NCI-H2081 treated with DMSO at 0.1 percent for 48 hours (cell line): ENCODE results near the gene DDX60.
A peak's percentile ranks its signal among the peaks of the same experiment; 100 is the strongest.
"Not testable (repeated sequence)": the region's sequence is repeated elsewhere in the genome, so short reads cannot be mapped to it uniquely, and the experiment has no call there.

Experiments used
- DNase-seq: peaks from one replicate; lab custom pipeline; 2025; lab: John Stamatoyannopoulos, UW

The DDX60 gene

GRCh38 chr4:168291242-168291641 is 27.3 kb downstream of the DDX60 start:
- DNase-seq = no peak

GRCh38 chr4:168285850-168286249 is 32.7 kb downstream of the DDX60 start:
- not testable (repeated sequence) for DNase-seq

DNA sequence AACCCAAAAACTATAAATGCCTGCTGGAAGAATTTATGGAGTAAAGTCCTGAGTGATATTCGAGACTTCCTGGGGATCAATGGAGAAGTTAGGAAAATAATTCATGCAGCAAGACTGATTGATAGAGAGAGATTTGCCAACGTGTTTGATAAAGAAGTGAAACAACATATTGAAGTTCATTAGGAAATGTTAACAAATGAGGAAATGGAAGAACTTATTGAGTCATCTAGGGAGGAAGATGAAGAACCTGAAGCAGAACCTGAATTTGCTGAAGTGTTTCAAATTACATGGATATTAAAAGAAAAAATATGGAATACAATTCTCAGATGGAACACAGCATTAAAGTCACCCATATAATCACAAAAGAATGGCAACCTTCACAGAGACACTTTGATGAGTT is 39.0 kb downstream of the DDX60 start:
- no peak for DNase-seq

GRCh38 chr4:168275836-168276235 is 42.7 kb downstream of the DDX60 start:
- no peak for DNase-seq

GRCh38 chr4:168274871-168275270 is 43.7 kb downstream of the DDX60 start:
- DNase-seq = no peak

GRCh38 chr4:168273838-168274237 is 44.7 kb downstream of the DDX60 start:
- DNase-seq = no peak

DNA sequence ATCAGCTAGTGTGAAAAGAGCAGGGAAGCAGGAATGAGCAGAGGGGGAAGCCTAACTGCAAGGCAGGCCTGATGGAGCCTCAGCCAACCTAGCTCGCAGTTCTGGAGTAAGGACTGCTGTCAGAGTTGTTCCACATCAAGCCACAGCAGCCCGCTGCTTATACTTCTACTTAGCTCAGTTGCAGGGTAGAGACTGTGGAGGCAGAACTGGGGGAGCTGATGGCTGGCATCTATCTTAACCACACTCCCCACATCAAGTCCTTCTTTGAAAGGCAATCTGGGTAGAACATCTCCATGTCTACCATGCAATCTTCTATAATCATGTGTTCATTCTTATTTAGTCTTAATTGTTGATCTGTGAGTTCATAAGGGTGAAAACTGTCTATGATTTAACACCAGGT is 46.1 kb downstream of the DDX60 start:
- DNase-seq = no peak

- no peak for DNase-seq
Observed at GRCh38 chr4:168269896-168270295, 48.7 kb downstream of the DDX60 start.

GRCh38 chr4:168265327-168265726 is 53.2 kb downstream of the DDX60 start:
- no peak for DNase-seq

DNA sequence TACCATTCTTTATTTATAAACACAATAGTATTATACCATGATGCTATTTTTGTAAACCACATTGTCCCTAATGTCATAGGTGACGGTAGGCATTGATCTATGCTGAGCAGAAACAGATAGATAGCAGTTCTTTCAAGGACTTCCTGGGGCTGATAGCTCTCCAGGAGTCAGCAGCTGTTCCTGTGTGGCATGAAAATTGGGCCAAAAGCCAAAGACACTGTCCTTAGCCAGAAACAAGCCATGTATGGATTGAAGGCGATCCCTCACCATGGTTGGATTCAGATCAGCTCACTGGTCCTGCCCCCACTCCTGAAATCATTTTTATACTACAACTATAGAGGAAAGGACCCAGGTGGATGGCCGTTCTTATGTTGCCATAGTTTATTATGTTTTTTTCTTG is 53.6 kb downstream of the DDX60 start:
- DNase-seq = peak; percentile 47

- no peak for DNase-seq
Observed at GRCh38 chr4:168263039-168263438, 55.5 kb downstream of the DDX60 start.

DNA sequence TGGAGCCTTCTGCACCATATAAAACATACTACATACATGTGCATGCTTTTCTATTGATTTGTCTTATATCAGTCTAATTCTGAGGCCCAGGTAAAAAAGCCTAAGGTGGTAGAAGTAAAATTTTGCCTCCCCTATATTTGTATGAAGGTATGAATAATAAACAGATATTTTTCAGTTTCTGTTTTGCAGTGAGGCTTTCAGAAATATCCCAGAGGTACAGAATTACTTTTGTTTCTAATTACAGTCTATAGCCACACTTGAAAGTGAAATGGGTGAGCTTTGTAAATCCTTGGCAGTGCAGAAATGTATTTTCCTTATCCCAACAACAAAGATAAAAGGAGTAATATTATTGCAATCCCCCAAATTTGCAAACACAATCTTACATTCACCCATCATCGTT is 59.5 kb downstream of the DDX60 start:
- DNase-seq = no peak

DNA sequence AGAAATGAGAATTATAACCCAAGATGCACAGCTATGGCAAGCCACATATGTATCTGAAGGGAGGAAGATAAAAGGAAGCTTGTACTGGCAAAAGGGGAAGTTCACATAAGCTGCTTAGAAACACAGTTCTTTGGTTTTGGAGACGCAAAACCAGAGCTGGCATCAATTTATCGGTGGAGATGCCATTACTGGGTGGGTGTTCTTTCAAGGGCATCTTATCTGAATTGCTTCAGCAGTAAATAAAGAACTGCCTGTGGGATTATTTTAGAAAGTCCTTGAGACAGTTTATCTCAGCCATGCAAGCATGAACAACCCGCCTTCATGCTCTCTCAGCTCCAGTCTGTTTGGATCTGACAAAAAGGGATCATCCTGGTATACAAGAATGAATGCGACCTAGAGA is 60.8 kb downstream of the DDX60 start:
- no peak for DNase-seq

DNA sequence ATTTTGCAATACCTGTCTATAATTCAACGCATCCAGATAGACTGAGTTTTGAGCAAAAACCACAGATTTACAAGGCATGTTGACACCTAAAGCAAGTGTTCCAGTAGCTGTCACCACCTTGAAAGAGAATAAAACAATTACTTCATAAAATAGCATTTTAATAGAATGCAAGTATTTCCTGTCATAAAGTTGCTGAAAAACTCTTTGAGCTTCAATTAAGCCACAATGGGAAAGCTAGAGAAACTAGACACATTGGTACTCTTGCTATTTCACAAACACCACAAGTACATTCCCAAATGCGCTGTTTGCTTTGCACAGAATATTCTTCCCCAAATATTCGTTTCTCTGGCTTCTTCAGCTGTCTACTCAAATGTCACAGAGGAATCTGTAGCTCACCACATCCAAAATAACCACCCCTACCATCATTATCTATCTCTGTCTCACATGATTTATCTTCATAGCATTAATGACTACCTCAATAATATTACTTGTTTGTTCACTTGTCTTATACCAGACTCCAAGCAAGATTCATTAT is 70.3 kb downstream of the DDX60 start:
- no peak for DNase-seq

- DNase-seq = no peak
Observed at GRCh38 chr4:168247603-168248002, 70.9 kb downstream of the DDX60 start.

GRCh38 chr4:168241953-168242352 is 76.6 kb downstream of the DDX60 start:
- no peak for DNase-seq

DNA sequence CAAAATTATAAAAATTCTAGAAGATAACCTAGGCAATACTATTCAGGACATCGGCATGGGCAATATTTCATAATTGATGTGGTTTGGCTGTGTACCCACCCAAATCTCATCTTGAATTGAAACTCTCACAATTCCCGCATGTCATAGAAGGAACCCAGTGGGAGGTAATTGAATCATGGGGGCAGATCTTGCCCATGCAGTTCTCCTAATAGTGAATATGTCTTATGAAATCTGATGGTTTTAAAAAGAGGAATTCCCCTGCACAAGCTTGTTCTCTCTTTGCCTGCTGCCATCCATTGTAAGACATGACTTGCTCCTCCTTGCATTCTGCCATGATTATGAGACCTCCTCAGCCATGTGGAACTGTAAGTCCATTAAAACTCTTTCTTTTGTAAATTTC is 77.7 kb downstream of the DDX60 start:
- DNase-seq = no peak

DNA sequence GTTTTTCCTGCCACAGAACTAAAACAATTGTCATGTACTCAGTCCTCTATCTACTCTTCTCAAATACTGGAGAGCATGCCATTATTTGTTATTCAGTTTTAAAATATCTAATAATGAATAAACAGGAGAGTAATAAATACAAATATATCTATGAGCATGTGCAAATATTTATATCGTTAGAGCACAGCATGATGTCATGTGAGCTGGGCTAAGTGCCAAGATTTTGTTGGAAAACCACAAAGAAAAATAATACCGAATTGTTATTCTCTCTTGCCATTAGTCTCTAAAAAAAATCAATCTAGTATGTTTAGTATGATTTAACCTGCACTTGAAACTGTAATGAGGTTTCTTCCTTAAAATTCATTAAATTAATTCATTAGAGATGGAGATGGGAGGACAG is 97.3 kb downstream of the DDX60 start:
- no peak for DNase-seq

GRCh38 chr4:168220893-168221292 is 97.7 kb downstream of the DDX60 start:
- DNase-seq = no peak

DNA sequence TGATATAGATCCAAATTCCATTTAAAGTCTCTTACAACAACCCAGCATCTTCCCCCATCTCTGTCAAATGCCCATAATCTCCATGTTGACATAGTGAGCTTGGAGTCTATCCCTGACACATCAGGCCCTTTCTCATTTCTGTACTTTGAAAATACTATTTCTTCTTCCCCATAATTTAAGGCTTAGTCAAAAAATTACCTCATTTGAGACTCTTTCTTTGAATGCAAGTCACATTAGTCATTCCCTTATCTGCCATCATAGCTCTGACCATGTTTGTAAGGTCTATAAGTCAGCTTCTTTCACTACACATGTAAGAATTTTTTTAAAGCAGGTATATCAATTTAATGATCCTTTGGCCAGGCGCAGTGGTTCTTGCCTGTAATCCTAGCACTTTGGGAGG is 99.9 kb downstream of the DDX60 start:
- DNase-seq = no peak

- not testable (repeated sequence) for DNase-seq
Observed at GRCh38 chr4:168213511-168213910, 105.0 kb downstream of the DDX60 start.

GRCh38 chr4:168212656-168213055 is 105.9 kb downstream of the DDX60 start:
- DNase-seq = no peak

DNA sequence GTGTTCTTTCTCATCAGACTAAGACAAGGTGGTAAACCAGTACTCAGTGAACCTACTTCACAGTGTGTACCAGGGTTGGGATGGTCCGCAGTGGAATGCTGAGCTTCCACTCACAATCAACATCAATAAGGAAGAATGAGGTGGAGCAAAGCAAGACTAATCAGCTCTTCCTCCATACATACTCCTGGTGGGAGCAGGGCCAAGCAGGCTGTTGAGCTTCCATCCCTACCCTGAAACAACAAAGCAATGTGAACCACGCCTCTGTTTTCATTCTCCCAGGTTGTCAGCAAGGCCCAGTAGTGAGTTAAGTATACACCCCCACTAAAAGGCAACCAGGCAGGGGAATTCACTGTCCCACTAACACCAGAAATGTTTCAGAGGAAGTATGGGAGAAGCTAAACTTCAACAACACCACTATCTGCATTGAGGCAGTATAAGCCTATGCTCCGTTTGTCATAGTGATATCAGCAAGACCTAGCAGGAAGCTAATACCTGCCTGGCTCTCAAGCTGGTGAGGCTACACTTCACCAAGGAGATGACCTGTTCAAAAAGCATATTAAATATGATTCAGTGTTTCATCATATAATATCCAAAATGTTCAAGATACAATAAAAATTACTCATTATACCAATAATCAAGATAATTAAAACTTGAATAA is 109.5 kb downstream of the DDX60 start:
- DNase-seq = no peak

GRCh38 chr4:168203233-168203911 is 115.2 kb downstream of the DDX60 start:
- DNase-seq = no peak
